OCI-LY1 (cell line): ENCODE results near the gene LUZP1.

Experiments used
- H2AFZ ChIP-seq: fragments of 200-600 bp; sonication (generic), shearing (Covaris generic); 2 replicates; pipeline ENCODE4 v1.6.0; 2014; ENCODE audit warnings: antibody characterized with exemption, mild to moderate bottlenecking, low read length
- H3F3A ChIP-seq: fragments of 200-600 bp; sonication (generic), shearing (Covaris generic); 2 replicates; pipeline ENCODE4 v1.6.0; 2014; ENCODE audit warnings: mild to moderate bottlenecking, antibody characterized with exemption, low read length, moderate library complexity; ENCODE audit not compliant: insufficient read depth
- H3K27ac ChIP-seq: fragments of 200-600 bp; sonication (generic); 2 replicates; pipeline ENCODE4 v1.5.1; 2014; ENCODE audit warnings: low read length, mixed run types, mild to moderate bottlenecking, low read depth; ENCODE audit not compliant: poor library complexity, severe bottlenecking
- H3K27me3 ChIP-seq: fragments of 200-600 bp; sonication (generic); 2 replicates; pipeline ENCODE4 v1.6.0; 2014; ENCODE audit warnings: antibody characterized with exemption, mild to moderate bottlenecking, low read length, moderate library complexity; ENCODE audit not compliant: insufficient read depth
- H3K36me3 ChIP-seq: fragments of 200-600 bp; sonication (generic); 2 replicates; pipeline ENCODE4 v1.6.1; 2014; ENCODE audit warnings: mild to moderate bottlenecking, antibody characterized with exemption, low read length, moderate library complexity, mixed read lengths; ENCODE audit not compliant: insufficient read depth
- H3K4me1 ChIP-seq: fragments of 200-600 bp; sonication (generic); 2 replicates; pipeline ENCODE4 v1.5.1; 2014; ENCODE audit warnings: mild to moderate bottlenecking, low read length, moderate library complexity; ENCODE audit not compliant: insufficient read depth, severe bottlenecking
- H3K4me2 ChIP-seq: fragments of 200-600 bp; sonication (generic), shearing (Covaris generic); 2 replicates; pipeline ENCODE4 v1.6.1; 2014; ENCODE audit warnings: low read length
- H3K4me3 ChIP-seq: fragments of 200-600 bp; sonication (generic); 2 replicates; pipeline ENCODE4 v1.5.1; 2014; ENCODE audit warnings: low read length, low read depth, mild to moderate bottlenecking, mixed read lengths; ENCODE audit not compliant: poor library complexity, severe bottlenecking
- H3K79me2 ChIP-seq: fragments of 200-600 bp; shearing (Covaris generic); 2 replicates; pipeline ENCODE4 v1.6.1; 2016; ENCODE audit warnings: mixed run types, low read length, mixed read lengths; ENCODE audit not compliant: insufficient read depth
- H3K9ac ChIP-seq: fragments of 200-600 bp; sonication (generic), shearing (Covaris generic); 2 replicates; pipeline ENCODE4 v1.6.1; 2014; ENCODE audit warnings: mild to moderate bottlenecking, low read length, mixed read lengths
- H3K9me2 ChIP-seq: fragments of 200-600 bp; sonication (generic), shearing (Covaris generic); 2 replicates; pipeline ENCODE4 v1.6.1; 2014; ENCODE audit warnings: low read depth, mild to moderate bottlenecking, low read length, mixed read lengths
- H3K9me3 ChIP-seq: fragments of 200-600 bp; shearing (Covaris generic); 2 replicates; pipeline ENCODE4 v1.6.1; 2014; ENCODE audit warnings: low read length, mixed read lengths
- H4K20me1 ChIP-seq: fragments of 200-600 bp; sonication (generic), shearing (Covaris generic); 2 replicates; pipeline ENCODE4 v1.6.0; 2016; ENCODE audit warnings: mild to moderate bottlenecking, low read length; ENCODE audit not compliant: insufficient read depth
- CTCF ChIP-seq: fragments of 200-600 bp; sonication (generic), shearing (Covaris generic); IDR thresholded peaks from 2 replicates; pipeline ENCODE4 v1.5.1; 2017; ENCODE audit warnings: mild to moderate bottlenecking, antibody characterized with exemption, low read length, moderate library complexity, mixed read lengths
- EZH2 ChIP-seq: fragments of 200-600 bp; sonication (generic), shearing (Covaris generic); IDR thresholded peaks from 2 replicates; pipeline ENCODE4 v1.8.0; 2017; ENCODE audit warnings: borderline replicate concordance, mixed run types, mild to moderate bottlenecking, antibody characterized with exemption, low read length, moderate library complexity, mixed read lengths

Gene LUZP1

GRCh38 chr1:23040509-23040908, 128.1 kb downstream of the LUZP1 start:
- no peaks in the 10 kb centered on the region for H3K4me1 ChIP-seq
- H3K36me3 ChIP-seq, result peaks cover 10% of the 10 kb centered on the region; the same call in 1 of the 2 replicates
- no peak overlapping the region for H3K9ac ChIP-seq
- peaks cover 33% of the 10 kb centered on the region for H3K79me2 ChIP-seq
- no peaks in the 10 kb centered on the region for H3K27me3 ChIP-seq
- H3K9me3 ChIP-seq, result no peaks in the 10 kb centered on the region
- no peaks in the 10 kb centered on the region for H4K20me1 ChIP-seq
- H2AFZ ChIP-seq, result no peak overlapping the region
- TF ChIP-seq CTCF, result no peak
- no peak for TF ChIP-seq EZH2
- no peak overlapping the region for H3K27ac ChIP-seq
- H3K9me2 ChIP-seq, result no peaks in the 10 kb centered on the region
- H3F3A ChIP-seq, result no peaks in the 10 kb centered on the region
- H3K4me3 ChIP-seq, result no peak overlapping the region
- no peak overlapping the region for H3K4me2 ChIP-seq

GRCh38 chr1:23039308-23039826, 129.3 kb downstream of the LUZP1 start:
- H3K4me3 ChIP-seq, result no peak overlapping the region
- no peaks in the 10 kb centered on the region for H3F3A ChIP-seq
- H3K27me3 ChIP-seq, result no peaks in the 10 kb centered on the region
- H3K36me3 ChIP-seq, result peaks cover 10% of the 10 kb centered on the region; the same call in 1 of the 2 replicates
- no peaks in the 10 kb centered on the region for H3K9me2 ChIP-seq
- H3K4me2 ChIP-seq, result no peak overlapping the region
- H3K9ac ChIP-seq, result no peak overlapping the region
- no peaks in the 10 kb centered on the region for H3K9me3 ChIP-seq
- TF ChIP-seq CTCF (no peak), EZH2 (no peak)
- H3K79me2 ChIP-seq, result peaks cover 39% of the 10 kb centered on the region
- no peaks in the 10 kb centered on the region for H4K20me1 ChIP-seq
- no peak overlapping the region for H2AFZ ChIP-seq
- H3K4me1 ChIP-seq, result no peaks in the 10 kb centered on the region
- H3K27ac ChIP-seq, result no peak overlapping the region

- Histone ChIP-seq H4K20me1 (0 out of 2 replicates have a peak, but pooled peaks cover 3% of the 10 kb centered on the region), H3K79me2 (peaks cover 51% of the 10 kb centered on the region), H3K27ac (no peak overlapping the region), H3K4me1 (no peaks in the 10 kb centered on the region), H3K27me3 (no peaks in the 10 kb centered on the region), H3K36me3 (peaks cover 13% of the 10 kb centered on the region; the same call in 1 of the 2 replicates), H3K4me2 (no peak overlapping the region), H3K9me3 (no peaks in the 10 kb centered on the region), H2AFZ (no peak overlapping the region), H3K9me2 (no peaks in the 10 kb centered on the region), H3F3A (no peaks in the 10 kb centered on the region), H3K4me3 (no peak overlapping the region), H3K9ac (no peak overlapping the region)
- TF ChIP-seq CTCF (no peak), EZH2 (no peak)
Measured at GRCh38 chr1:23037081-23037740, 131.4 kb downstream of the LUZP1 start.
